Immature natural killer cell (primary cell): Measurements from ENCODE around the gene LYST. TPM values are rescaled to one million over a fixed set of nuclear protein-coding genes. Genes with fewer than 3 reads are reported as not detected.
"Not testable (repeated sequence)": the region's sequence is repeated elsewhere in the genome, so short reads cannot be mapped to it uniquely, and the experiment has no call there.

ENCODE experiments used
- DNase-seq, 3 donors: peaks; one replicate each; pipeline ENCODE4 v3.0.0; 2022; ENCODE audit warnings: mixed read lengths in 1 of 3
- H3K27ac Mint-ChIP-seq, 6 donors: one replicate each; pipeline ENCODE4 v1.8.0; 2020; ENCODE audit warnings: mixed read lengths in 6 of 6, mild to moderate bottlenecking in 5 of 6, inconsistent platforms in 4 of 6, moderate library complexity in 3 of 6
- H3K27me3 Mint-ChIP-seq, 3 donors: one replicate each; pipeline ENCODE4 v1.8.0; 2020 to 2021; ENCODE audit warnings: low read depth in 3 of 3, mild to moderate bottlenecking in 3 of 3, mixed read lengths in 3 of 3, moderate library complexity in 3 of 3, inconsistent platforms in 1 of 3
- H3K36me3 Mint-ChIP-seq, 3 donors: one replicate each; pipeline ENCODE4 v1.8.0; 2020; ENCODE audit warnings: mixed read lengths in 3 of 3, inconsistent platforms in 2 of 3, mild to moderate bottlenecking in 2 of 3
- H3K4me1 Mint-ChIP-seq, 2 donors: one replicate each; pipeline ENCODE4 v1.8.0; 2020; ENCODE audit warnings: inconsistent platforms in 2 of 2, mild to moderate bottlenecking in 2 of 2, mixed read lengths in 2 of 2, moderate library complexity in 1 of 2
- H3K4me3 Mint-ChIP-seq, 5 donors: one replicate each; pipeline ENCODE4 v1.8.0; 2020; ENCODE audit warnings: mild to moderate bottlenecking in 5 of 5, mixed read lengths in 5 of 5, inconsistent platforms in 3 of 5, moderate library complexity in 3 of 5
- H3K9me3 Mint-ChIP-seq, 6 donors: one replicate each; pipeline ENCODE4 v1.8.0; 2020; ENCODE audit warnings: mild to moderate bottlenecking in 6 of 6, mixed read lengths in 6 of 6, inconsistent platforms in 4 of 6, moderate library complexity in 3 of 6
- polyA plus RNA-seq, 3 donors: library from polyadenylated mRNA; unstranded; fragments of 300-500 nt; fragmentation: Illumina TruSeq; gene quantifications; one replicate each; pipeline ENCODE4 v1.2.3, GENCODE V29; 2021

The LYST gene
- polyA plus RNA-seq, 3 donors from 2014 or later: 21.8 to 39.3 (median 27.7) TPM

DNA sequence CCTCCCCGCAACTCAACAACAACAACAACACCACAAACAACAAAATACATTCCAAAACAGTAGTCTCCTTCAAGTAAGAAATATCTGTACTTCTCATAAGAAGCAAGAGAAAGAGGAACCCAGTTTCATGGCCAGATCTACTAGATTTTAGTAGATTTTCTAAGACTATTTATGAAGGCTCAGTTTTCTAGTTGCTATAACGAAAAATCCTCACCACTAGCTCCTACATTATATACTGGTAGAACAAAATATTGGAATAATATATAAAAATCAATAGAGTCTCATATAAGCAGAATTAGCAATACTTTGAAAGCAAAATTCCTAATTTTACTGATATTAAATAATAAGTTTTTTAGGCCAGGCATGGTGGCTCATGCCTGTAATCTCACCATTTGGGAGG lies 86.9 kb downstream of the LYST start:
- no peaks in the 10 kb centered on the region for H3K9me3 Mint-ChIP-seq
- H3K27me3 Mint-ChIP-seq: no peaks in the 10 kb centered on the region
- peak overlapping the region in 1 of 6 donors; percentile 77 for H3K27ac Mint-ChIP-seq
- no peaks in the 10 kb centered on the region for H3K4me1 Mint-ChIP-seq
- H3K4me3 Mint-ChIP-seq: no peak overlapping the region
- no peak for DNase-seq
- H3K36me3 Mint-ChIP-seq: peaks cover 9 to 18% (median 10%) of the 10 kb centered on the region in 3 donors

DNA sequence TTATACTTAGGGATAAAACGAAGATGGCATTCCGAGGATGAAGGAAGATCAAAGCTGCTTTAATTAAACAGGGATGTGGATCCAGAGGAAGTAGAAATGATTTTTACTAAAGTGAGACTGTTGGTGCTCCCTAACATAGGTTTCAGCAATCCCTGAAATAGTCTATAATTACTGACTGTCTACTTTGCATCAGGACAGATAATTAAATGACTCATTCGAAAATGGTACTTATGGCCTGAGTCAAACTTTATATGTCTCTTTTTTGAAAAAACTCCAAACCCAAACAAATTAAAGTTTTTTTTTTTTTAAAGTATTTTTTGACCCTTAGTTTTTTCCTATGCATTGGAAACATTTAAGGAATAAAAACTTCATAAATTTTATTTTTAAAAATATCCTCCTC lies 90.3 kb downstream of the LYST start:
- peak overlapping the region in 1 of 6 donors; percentile 38 for H3K27ac Mint-ChIP-seq
- DNase-seq: no peak
- H3K9me3 Mint-ChIP-seq: no peaks in the 10 kb centered on the region
- H3K36me3 Mint-ChIP-seq: peaks cover 14 to 28% (median 17%) of the 10 kb centered on the region in 3 donors
- no peaks in the 10 kb centered on the region for H3K4me1 Mint-ChIP-seq
- H3K4me3 Mint-ChIP-seq: no peak overlapping the region
- no peaks in the 10 kb centered on the region for H3K27me3 Mint-ChIP-seq

DNA sequence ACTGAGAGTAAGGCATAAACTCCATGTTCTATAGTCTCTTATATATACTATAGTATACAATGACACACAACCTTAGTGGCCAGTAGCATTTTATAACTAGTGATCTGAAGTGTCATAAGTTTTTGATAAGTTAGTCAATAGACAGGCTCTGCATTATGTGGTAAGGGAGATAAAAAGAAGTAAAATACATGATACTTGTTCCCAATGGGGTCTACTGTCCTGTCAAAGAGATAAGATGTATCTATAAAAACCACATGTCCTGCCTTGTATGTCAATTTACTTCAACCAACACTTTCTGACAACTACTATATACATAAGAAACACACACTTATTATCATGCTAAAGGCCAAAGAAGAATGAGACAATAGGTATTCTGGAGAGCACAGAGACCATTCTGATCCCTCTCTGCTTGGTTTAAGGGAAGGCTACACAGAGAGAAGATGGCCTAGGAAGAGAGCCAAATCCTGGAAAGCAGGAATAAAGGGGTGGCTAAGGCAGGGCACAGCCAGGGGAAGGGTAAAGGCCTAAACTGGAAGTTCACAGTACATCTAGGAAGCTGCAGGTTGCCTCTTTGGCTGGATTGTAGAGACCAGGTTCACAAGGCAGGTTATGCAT lies 91.4 kb downstream of the LYST start:
- DNase-seq: no peak
- no peak overlapping the region for H3K4me3 Mint-ChIP-seq
- peak overlapping the region in 2 of 6 donors; percentile 5 to 11 for H3K27ac Mint-ChIP-seq
- peaks cover 14 to 31% (median 21%) of the 10 kb centered on the region in 3 donors for H3K36me3 Mint-ChIP-seq
- H3K9me3 Mint-ChIP-seq: no peaks in the 10 kb centered on the region
- H3K27me3 Mint-ChIP-seq: no peaks in the 10 kb centered on the region
- no peaks in the 10 kb centered on the region for H3K4me1 Mint-ChIP-seq

- peaks cover 13 to 30% (median 15%) of the 10 kb centered on the region in 3 donors for H3K36me3 Mint-ChIP-seq
- no peaks in the 10 kb centered on the region for H3K9me3 Mint-ChIP-seq
- H3K27me3 Mint-ChIP-seq: no peaks in the 10 kb centered on the region
- H3K4me1 Mint-ChIP-seq: no peaks in the 10 kb centered on the region
- H3K4me3 Mint-ChIP-seq: no peak overlapping the region
- DNase-seq: no peak
- H3K27ac Mint-ChIP-seq: peak overlapping the region in 1 of 6 donors; percentile 6
Observed at GRCh38 chr1:235767795-235768194, 98.9 kb downstream of the LYST start.

GRCh38 chr1:235766794-235767285 lies 99.9 kb downstream of the LYST start:
- no peak overlapping the region for H3K27ac Mint-ChIP-seq
- no peaks in the 10 kb centered on the region for H3K27me3 Mint-ChIP-seq
- H3K9me3 Mint-ChIP-seq: no peaks in the 10 kb centered on the region
- DNase-seq: no peak
- H3K4me1 Mint-ChIP-seq: no peaks in the 10 kb centered on the region
- no peak overlapping the region for H3K4me3 Mint-ChIP-seq
- H3K36me3 Mint-ChIP-seq: peaks cover 16 to 38% (median 17%) of the 10 kb centered on the region in 3 donors

GRCh38 chr1:235763962-235764361 lies 102.7 kb downstream of the LYST start:
- Mint-ChIP-seq H3K9me3 (no peaks in the 10 kb centered on the region), H3K4me1 (no peaks in the 10 kb centered on the region), H3K36me3 (peaks cover 14 to 40% (median 24%) of the 10 kb centered on the region in 3 donors), H3K4me3 (no peak overlapping the region), H3K27me3 (no peaks in the 10 kb centered on the region), H3K27ac (no peak overlapping the region)
- DNase-seq: no peak

GRCh38 chr1:235759336-235759735 lies 107.4 kb downstream of the LYST start:
- Mint-ChIP-seq H3K27ac (no peak overlapping the region), H3K9me3 (no peaks in the 10 kb centered on the region), H3K4me1 (no peaks in the 10 kb centered on the region), H3K36me3 (peaks cover 17 to 37% (median 29%) of the 10 kb centered on the region in 3 donors), H3K27me3 (peaks cover 0 to 1% (median 0%) of the 10 kb centered on the region in 3 donors), H3K4me3 (no peak overlapping the region)
- DNase-seq: no peak

- no peak overlapping the region for H3K4me3 Mint-ChIP-seq
- H3K27ac Mint-ChIP-seq: no peak overlapping the region
- H3K36me3 Mint-ChIP-seq: peaks cover 18 to 37% (median 29%) of the 10 kb centered on the region in 3 donors
Observed at GRCh38 chr1:235758931-235759330, 107.8 kb downstream of the LYST start.

DNA sequence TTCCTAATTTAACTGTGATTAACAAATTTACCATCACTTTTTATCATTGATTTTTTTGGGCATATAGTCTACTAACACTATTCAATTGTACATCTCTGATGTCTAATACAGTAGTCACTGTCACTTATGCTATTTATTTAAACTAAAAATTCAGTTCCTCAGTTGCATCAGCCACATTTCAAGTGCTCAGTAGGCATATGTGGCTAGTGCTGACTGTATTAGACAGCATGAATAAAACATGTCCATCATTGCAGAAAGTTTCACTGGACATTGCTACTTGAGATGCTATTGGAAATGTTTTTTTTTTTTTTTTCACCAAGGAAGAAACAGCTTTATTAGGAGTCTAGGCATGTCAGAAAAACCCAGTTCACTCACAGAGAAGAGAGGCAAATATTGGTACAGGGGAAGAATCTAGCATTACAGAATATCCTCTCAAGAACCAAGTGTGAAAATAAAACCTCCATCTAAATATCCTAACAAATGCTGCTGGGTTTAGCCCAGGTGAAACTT lies 109.1 kb downstream of the LYST start:
- no peak for DNase-seq
- H3K4me1 Mint-ChIP-seq: no peaks in the 10 kb centered on the region

More at GRCh38 chr1:235758931-235759330, 107.8 kb downstream of the LYST start:
- Mint-ChIP-seq H3K9me3 (no peaks in the 10 kb centered on the region), H3K27me3 (peaks cover 0 to 1% (median 0%) of the 10 kb centered on the region in 3 donors), H3K4me1 (no peaks in the 10 kb centered on the region)
- no peak for DNase-seq

DNA sequence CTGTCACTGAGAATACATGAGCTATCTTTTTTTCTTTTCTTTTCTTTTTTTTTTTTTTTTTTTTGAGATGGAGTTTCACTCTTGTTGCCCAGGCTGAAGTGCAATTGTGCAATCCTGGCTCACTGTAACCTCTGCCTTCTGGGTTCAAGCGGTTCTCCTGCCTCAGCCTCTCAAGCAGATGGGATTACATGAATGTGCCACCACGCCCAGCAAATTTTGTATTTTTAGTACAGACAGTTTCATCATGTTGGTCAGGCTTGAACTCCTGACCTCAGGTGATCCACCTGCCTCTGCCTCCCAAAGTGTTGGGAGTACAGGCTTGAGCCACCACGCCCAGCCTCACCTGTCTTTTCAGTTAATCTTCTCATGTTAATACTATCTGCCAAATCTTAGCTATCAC lies 112.5 kb downstream of the LYST start:
- H3K36me3 Mint-ChIP-seq: peaks cover 19 to 21% (median 19%) of the 10 kb centered on the region in 3 donors
- H3K27ac Mint-ChIP-seq, H3K9me3 Mint-ChIP-seq, H3K4me3 Mint-ChIP-seq, H3K27me3 Mint-ChIP-seq, DNase-seq, H3K4me1 Mint-ChIP-seq: not testable (repeated sequence)

More for the DNA sequence above, 109.1 kb downstream of the LYST start:
- peaks cover 18 to 31% (median 25%) of the 10 kb centered on the region in 3 donors for H3K36me3 Mint-ChIP-seq
- H3K9me3 Mint-ChIP-seq: no peaks in the 10 kb centered on the region
- H3K27ac Mint-ChIP-seq: no peak overlapping the region
- H3K4me3 Mint-ChIP-seq: no peak overlapping the region
- H3K27me3 Mint-ChIP-seq: peaks cover 0 to 1% (median 0%) of the 10 kb centered on the region in 3 donors

- Mint-ChIP-seq H3K36me3 (peaks cover 11 to 23% (median 16%) of the 10 kb centered on the region in 3 donors), H3K9me3 (no peaks in the 10 kb centered on the region), H3K4me1 (no peaks in the 10 kb centered on the region), H3K27me3 (no peaks in the 10 kb centered on the region), H3K4me3 (no peak overlapping the region), H3K27ac (peak overlapping the region in 4 of 6 donors; percentile 1 to 76 (median 38))
- DNase-seq: no peak
Observed at GRCh38 chr1:235749755-235750300, 116.9 kb downstream of the LYST start.

DNA sequence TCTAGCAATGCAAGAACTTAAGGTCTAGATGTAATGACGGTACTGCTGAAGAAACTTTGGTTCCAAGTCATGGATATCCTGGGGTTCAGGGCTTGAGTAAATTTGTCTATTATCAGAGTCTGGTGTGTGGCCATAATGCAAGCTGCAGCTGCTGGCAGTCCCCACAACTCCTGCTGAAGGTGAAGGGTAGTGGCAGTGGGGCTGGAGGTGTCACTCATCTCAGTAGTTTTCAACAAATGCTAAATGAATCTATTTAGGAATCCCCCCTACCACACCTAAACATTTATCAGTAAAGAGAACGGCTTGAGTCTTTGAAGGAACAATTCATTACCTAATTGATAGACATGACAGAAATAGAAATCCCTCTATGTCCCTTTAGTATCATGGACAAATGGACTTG lies 118.0 kb downstream of the LYST start:
- Mint-ChIP-seq H3K4me3 (no peak overlapping the region), H3K27ac (peak overlapping the region in 2 of 6 donors; percentile 24 to 34), H3K27me3 (no peaks in the 10 kb centered on the region), H3K9me3 (no peaks in the 10 kb centered on the region), H3K4me1 (no peaks in the 10 kb centered on the region), H3K36me3 (peaks cover 15 to 22% (median 20%) of the 10 kb centered on the region in 3 donors)
- DNase-seq: no peak

DNA sequence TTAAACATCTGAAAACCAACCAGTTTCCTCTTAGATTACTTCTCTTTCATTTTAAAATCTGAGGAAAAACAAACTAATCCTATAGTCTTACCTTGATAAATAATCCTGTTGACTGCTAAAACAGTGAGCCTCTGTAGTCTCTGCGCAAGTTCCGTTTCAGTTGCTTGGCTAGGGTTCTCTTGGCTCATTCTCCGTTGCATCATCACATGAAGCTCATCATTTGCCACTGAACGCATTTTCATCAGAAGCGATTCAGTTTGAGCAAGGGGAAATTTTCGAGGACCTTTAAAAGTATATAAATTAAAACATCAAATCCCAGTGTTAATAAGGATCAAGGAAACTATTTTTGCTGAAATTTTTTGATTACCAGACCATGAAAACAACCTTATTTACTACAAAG lies 120.5 kb downstream of the LYST start:
- Mint-ChIP-seq H3K27ac (no peak overlapping the region), H3K9me3 (no peaks in the 10 kb centered on the region), H3K27me3 (no peaks in the 10 kb centered on the region), H3K4me1 (no peaks in the 10 kb centered on the region), H3K4me3 (no peak overlapping the region), H3K36me3 (peaks cover 23 to 30% (median 26%) of the 10 kb centered on the region in 3 donors)
- DNase-seq: no peak

- no peaks in the 10 kb centered on the region for H3K4me1 Mint-ChIP-seq
- H3K4me3 Mint-ChIP-seq: no peak overlapping the region
- H3K27ac Mint-ChIP-seq: no peak overlapping the region
- H3K27me3 Mint-ChIP-seq: no peaks in the 10 kb centered on the region
- no peaks in the 10 kb centered on the region for H3K9me3 Mint-ChIP-seq
- peaks cover 23 to 28% (median 26%) of the 10 kb centered on the region in 3 donors for H3K36me3 Mint-ChIP-seq
- DNase-seq: no peak
Observed at GRCh38 chr1:235745503-235746136, 121.1 kb downstream of the LYST start.
